Measurements from ENCODE around the gene PGS1. TPM values are rescaled to one million over a fixed set of nuclear protein-coding genes. Genes with fewer than 3 reads are reported as not detected.
A peak's percentile ranks its signal among the peaks of the same experiment; 100 is the strongest.

The PGS1 gene
- total RNA-seq, 1 donor = 40.2 TPM

- peak; percentile 99 for TF ChIP-seq CTCF (IDR thresholded peaks at IDR 0.05; ENCODE audit: insufficient read depth, low read length)
- no peak overlapping the region for H3K4me3 ChIP-seq (ENCODE audit: low read depth, low read length)
- DNase-seq (ENCODE audit: low read depth) = peak; percentile 70
Measured at GRCh38 chr17:78421534-78422266, 43.3 kb downstream of the PGS1 start.

GRCh38 chr17:78422267-78422605 lies 43.8 kb downstream of the PGS1 start:
- no peak for TF ChIP-seq CTCF (IDR thresholded peaks at IDR 0.05; ENCODE audit: insufficient read depth, low read length)
- no peak for DNase-seq (ENCODE audit: low read depth)
- no peak overlapping the region for H3K4me3 ChIP-seq (ENCODE audit: low read depth, low read length)

GRCh38 chr17:78422872-78423588 lies 44.6 kb downstream of the PGS1 start:
- DNase-seq (ENCODE audit: low read depth) = no peak
- TF ChIP-seq CTCF (IDR thresholded peaks at IDR 0.05; ENCODE audit: insufficient read depth, low read length) = no peak

GRCh38 chr17:78423961-78424675 lies 45.7 kb downstream of the PGS1 start:
- H3K4me3 ChIP-seq (ENCODE audit: low read depth, low read length) = no peak overlapping the region
- TF ChIP-seq CTCF (IDR thresholded peaks at IDR 0.05; ENCODE audit: insufficient read depth, low read length) = no peak
- no peak for DNase-seq (ENCODE audit: low read depth)

More at GRCh38 chr17:78422872-78423588, 44.6 kb downstream of the PGS1 start:
- no peak overlapping the region for H3K4me3 ChIP-seq (ENCODE audit: low read depth, low read length)

GRCh38 chr17:78425429-78425828 lies 47.0 kb downstream of the PGS1 start:
- no peak for TF ChIP-seq CTCF (IDR thresholded peaks at IDR 0.05; ENCODE audit: insufficient read depth, low read length)
- DNase-seq (ENCODE audit: low read depth) = no peak
- no peak overlapping the region for H3K4me3 ChIP-seq (ENCODE audit: low read depth, low read length)

GRCh38 chr17:78426293-78426879 lies 47.9 kb downstream of the PGS1 start:
- no peak for DNase-seq (ENCODE audit: low read depth)
- TF ChIP-seq CTCF (IDR thresholded peaks at IDR 0.05; ENCODE audit: insufficient read depth, low read length) = no peak
- H3K4me3 ChIP-seq (ENCODE audit: low read depth, low read length) = no peak overlapping the region

All from fibroblast of the aortic adventitia (primary cell).